ENCODE data around the gene TMEM145. TPM values are rescaled to one million over a fixed set of nuclear protein-coding genes. Genes with fewer than 3 reads are reported as not detected.
"Not testable (repeated sequence)": the region's sequence is repeated elsewhere in the genome, so short reads cannot be mapped to it uniquely, and the experiment has no call there.

TMEM145 gene
- 24.7 TPM for total RNA-seq (ENCODE audit: unreplicated experiment)
- long read RNA-seq, result 0 reads

DNA sequence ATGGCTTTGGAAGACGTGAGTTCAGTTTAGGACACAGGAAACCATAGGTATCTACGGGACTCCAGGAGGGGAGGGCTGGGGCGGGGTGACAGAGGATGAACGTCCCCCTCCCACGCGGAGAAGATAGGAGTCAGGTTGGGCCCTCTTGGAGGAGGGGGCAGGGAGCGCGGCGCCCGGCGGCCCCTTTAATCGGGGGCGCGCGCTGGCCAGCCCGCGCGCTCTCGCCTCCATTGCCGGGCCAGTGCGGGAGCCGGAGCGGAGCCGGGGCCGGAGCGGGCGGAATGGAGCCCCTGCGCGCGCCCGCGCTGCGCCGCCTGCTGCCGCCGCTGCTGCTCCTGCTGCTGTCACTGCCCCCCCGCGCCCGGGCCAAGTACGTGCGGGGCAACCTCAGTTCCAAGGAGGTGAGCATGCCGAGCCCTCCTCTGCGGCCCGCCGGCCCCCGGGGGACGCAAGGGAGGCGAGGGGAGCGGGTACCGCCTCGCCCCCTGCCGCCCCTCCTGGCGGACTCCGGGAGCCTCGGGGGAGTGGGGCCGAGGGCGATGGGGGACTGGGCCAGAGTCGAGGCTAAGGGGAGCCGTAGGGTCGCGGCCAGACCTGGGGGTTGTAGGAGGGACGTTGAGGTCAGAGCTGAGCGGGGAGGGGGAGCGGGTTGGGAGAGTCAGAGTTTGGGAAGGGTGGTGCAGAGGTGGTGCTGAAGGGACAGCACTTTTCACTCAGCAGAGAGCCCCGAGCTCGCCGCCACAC lies at the start of gene TMEM145:
Gene TMEM145 (plus strand): TSS at position 214 of the 744 bp plus-strand sequence. CDS start 68 bp downstream, at position 282.
- Mint-ChIP-seq H3K27ac (ENCODE audit: unreplicated experiment) (peak within 1 kb of the TSS; percentile 5), H3K36me3 (ENCODE audit: unreplicated experiment) (no peaks in the 10 kb centered on the region), H3K9me3 (ENCODE audit: unreplicated experiment) (peaks cover 12% of the 10 kb centered on the region), H3K4me1 (ENCODE audit: low read depth, unreplicated experiment) (peaks cover 10% of the 10 kb centered on the region), H3K27me3 (ENCODE audit: unreplicated experiment) (peaks cover 6% of the 10 kb centered on the region), H3K4me3 (ENCODE audit: unreplicated experiment) (peak within 1 kb of the TSS; percentile 88)
- DNase-seq, result peak; percentile 79
- TF ChIP-seq, protein P1, sequence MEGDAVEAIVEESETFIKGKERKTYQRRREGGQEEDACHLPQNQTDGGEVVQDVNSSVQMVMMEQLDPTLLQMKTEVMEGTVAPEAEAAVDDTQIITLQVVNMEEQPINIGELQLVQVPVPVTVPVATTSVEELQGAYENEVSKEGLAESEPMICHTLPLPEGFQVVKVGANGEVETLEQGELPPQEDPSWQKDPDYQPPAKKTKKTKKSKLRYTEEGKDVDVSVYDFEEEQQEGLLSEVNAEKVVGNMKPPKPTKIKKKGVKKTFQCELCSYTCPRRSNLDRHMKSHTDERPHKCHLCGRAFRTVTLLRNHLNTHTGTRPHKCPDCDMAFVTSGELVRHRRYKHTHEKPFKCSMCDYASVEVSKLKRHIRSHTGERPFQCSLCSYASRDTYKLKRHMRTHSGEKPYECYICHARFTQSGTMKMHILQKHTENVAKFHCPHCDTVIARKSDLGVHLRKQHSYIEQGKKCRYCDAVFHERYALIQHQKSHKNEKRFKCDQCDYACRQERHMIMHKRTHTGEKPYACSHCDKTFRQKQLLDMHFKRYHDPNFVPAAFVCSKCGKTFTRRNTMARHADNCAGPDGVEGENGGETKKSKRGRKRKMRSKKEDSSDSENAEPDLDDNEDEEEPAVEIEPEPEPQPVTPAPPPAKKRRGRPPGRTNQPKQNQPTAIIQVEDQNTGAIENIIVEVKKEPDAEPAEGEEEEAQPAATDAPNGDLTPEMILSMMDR (IDR thresholded peaks at IDR 0.05; ENCODE audit: partially characterized antibody, unreplicated experiment), result no peak

DNA sequence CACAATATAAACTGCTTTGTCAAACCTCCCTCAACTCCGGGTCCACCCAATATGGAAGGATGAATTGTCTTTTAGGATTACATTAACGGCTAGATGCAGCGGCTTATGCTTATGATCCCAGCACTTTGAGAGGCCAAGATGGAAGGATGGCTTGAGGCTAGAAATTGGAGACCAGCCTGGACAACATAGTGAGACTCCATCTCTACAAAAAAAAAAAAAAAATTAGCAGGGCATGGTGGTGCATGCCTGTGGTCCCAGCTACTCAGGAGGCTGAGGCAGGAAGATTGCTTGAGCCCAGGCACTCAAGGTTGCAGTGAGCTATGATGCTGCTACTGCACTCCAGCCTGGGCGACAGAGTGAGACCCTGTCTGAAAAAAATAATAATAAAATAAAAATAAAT lies 47.0 kb upstream of the TMEM145 start:
- not testable (repeated sequence) for H3K9me3 Mint-ChIP-seq (ENCODE audit: unreplicated experiment); H3K4me3 Mint-ChIP-seq (ENCODE audit: unreplicated experiment); DNase-seq; H3K36me3 Mint-ChIP-seq (ENCODE audit: unreplicated experiment); H3K27me3 Mint-ChIP-seq (ENCODE audit: unreplicated experiment)
- Mint-ChIP-seq H3K4me1 (ENCODE audit: low read depth, unreplicated experiment) (peaks cover 15% of the 10 kb centered on the region), H3K27ac (ENCODE audit: unreplicated experiment) (peak overlapping the region; percentile 1)

DNA sequence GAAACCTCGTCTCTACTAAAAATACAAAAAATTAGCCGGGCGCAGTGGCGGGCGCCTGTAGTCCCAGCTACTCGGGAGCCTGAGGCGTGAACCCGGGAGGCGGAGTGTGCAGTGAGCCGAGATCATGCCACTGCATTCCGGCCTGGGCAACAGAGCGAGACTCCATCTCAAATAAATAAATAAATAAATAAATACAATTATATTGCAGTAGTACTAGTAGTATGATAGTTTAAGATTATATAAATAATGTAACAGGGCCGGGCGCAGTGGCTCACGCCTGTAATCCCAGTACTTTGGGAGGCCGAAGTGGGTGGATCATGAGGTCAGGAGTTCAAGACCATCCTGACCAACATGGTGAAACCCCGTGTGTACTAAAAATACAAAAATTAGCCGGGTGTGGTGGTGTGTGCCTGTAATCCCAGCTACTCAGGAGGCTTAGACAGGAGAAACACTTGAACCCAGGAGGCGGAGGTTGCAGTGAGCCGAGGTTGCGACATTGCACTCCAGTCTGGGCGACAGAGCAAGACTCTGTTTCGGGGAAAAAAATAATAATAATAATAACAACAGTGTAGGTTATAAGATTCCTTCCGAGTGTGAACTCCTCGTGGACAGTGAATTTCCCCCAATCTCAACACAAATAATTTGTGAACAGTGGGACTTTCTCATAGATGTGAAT lies 46.0 kb upstream of the TMEM145 start:
- H3K27ac Mint-ChIP-seq (ENCODE audit: unreplicated experiment); H3K9me3 Mint-ChIP-seq (ENCODE audit: unreplicated experiment); DNase-seq; H3K4me3 Mint-ChIP-seq (ENCODE audit: unreplicated experiment); H3K36me3 Mint-ChIP-seq (ENCODE audit: unreplicated experiment); H3K27me3 Mint-ChIP-seq (ENCODE audit: unreplicated experiment): not testable (repeated sequence)
- peaks cover 17% of the 10 kb centered on the region for H3K4me1 Mint-ChIP-seq (ENCODE audit: low read depth, unreplicated experiment)

DNA sequence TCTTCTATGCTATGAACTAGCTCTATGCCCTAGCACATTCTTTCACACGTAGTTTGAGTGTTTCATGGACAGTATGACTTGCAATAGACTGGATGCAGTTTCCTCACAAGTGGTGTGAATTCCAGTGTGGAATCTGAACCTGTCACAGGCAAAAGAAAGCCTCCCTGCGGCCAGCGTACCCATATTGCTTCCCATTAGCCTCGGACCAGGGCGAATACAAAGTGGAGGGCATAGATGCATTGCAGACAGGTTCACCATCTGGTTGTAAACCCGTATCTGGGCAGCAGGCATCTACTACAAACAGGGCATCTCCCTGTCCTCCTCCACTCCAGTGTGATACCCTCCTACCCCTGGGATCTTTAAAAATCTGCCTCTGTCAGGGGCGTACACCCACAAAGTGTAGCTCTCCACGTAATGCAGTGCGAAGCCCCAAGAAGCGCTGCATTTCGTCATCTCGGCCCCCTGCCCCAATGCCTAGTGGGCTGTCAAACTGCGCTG lies 45.4 kb upstream of the TMEM145 start:
- H3K9me3 Mint-ChIP-seq (ENCODE audit: unreplicated experiment), result peaks cover 1% of the 10 kb centered on the region
- H3K4me3 Mint-ChIP-seq (ENCODE audit: unreplicated experiment), result no peak overlapping the region
- DNase-seq, result no peak
- H3K4me1 Mint-ChIP-seq (ENCODE audit: low read depth, unreplicated experiment), result peaks cover 17% of the 10 kb centered on the region
- peaks cover 4% of the 10 kb centered on the region for H3K27me3 Mint-ChIP-seq (ENCODE audit: unreplicated experiment)
- H3K27ac Mint-ChIP-seq (ENCODE audit: unreplicated experiment), result no peak overlapping the region
- H3K36me3 Mint-ChIP-seq (ENCODE audit: unreplicated experiment), result no peaks in the 10 kb centered on the region
- TF ChIP-seq, protein P1 (IDR thresholded peaks at IDR 0.05; ENCODE audit: partially characterized antibody, unreplicated experiment), result no peak

DNA sequence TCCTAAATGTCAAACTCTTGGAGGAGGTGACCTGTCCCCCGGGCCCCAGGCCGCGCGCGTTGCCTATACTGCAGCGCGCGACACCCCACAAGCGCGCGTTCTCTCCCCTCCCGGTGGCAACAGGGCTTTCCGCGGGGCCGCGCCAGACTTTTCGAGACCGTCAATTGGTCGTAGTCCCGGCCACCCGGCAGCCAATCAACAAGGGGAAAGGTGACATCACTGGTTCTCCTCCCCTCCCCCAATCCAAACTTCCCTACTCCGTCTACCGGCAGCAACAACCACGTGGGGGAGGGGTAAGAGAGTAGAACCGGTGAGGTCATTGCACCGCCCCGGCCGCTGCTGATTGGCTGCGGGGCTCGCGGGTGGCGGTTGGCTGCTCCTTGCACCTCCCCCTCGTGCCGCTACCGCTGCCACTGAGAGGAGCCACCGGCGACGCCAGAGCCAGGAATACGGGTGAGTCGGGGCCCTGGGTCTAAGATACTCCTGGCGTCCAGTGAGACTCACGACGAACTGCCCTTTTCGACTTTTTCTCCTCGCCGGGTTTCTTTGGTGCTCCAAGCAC lies 44.9 kb upstream of the TMEM145 start:
- Mint-ChIP-seq H3K4me1 (ENCODE audit: low read depth, unreplicated experiment) (peaks cover 17% of the 10 kb centered on the region), H3K36me3 (ENCODE audit: unreplicated experiment) (no peaks in the 10 kb centered on the region), H3K27ac (ENCODE audit: unreplicated experiment) (no peak overlapping the region), H3K4me3 (ENCODE audit: unreplicated experiment) (no peak overlapping the region), H3K9me3 (ENCODE audit: unreplicated experiment) (no peaks in the 10 kb centered on the region), H3K27me3 (ENCODE audit: unreplicated experiment) (peaks cover 4% of the 10 kb centered on the region)
- DNase-seq, result peak; percentile 95
- TF ChIP-seq, protein P1 (IDR thresholded peaks at IDR 0.05; ENCODE audit: partially characterized antibody, unreplicated experiment), result no peak
